GM23338 (cell line): ENCODE measurements around the gene STAP2. TPM values are rescaled to one million over a fixed set of nuclear protein-coding genes. Genes with fewer than 3 reads are reported as not detected.

ENCODE experiments used
- ATAC-seq: fragments of 200-7000 bp; cut with Tn5 transposase; 3 replicates; pipeline ENCODE4 v1.9.1; 2020
- DNase-seq: peaks from one replicate; pipeline ENCODE4 v3.0.0-alpha.2; 2015; ENCODE audit warnings: low spot score
- H2AFZ ChIP-seq: fragments of 200-600 bp; sonication (generic); 2 replicates; pipeline ENCODE4 v1.8.0; 2016; ENCODE audit warnings: antibody characterized with exemption, mild to moderate bottlenecking, moderate library complexity
- H3F3A ChIP-seq: fragments of 200-600 bp; sonication (generic); replicated peaks from 2 replicates; pipeline ENCODE4 v1.8.0; 2017; ENCODE audit warnings: antibody characterized with exemption, mixed run types, low read depth
- H3K27ac ChIP-seq: fragments of 200-600 bp; sonication (generic); 2 replicates; pipeline ENCODE4 v1.6.1; 2016; ENCODE audit warnings: low read depth
- H3K27me3 ChIP-seq: fragments of 200-600 bp; sonication (generic); 2 replicates; pipeline ENCODE4 v1.8.0; 2016; ENCODE audit warnings: mild to moderate bottlenecking, mixed run types, moderate library complexity; ENCODE audit not compliant: insufficient read depth
- H3K36me3 ChIP-seq: fragments of 200-600 bp; sonication (generic); 2 replicates; pipeline ENCODE4 v1.8.0; 2016; ENCODE audit warnings: mild to moderate bottlenecking; ENCODE audit not compliant: insufficient read depth
- H3K4me1 ChIP-seq: fragments of 200-600 bp; sonication (generic); 2 replicates; pipeline ENCODE4 v1.8.0; 2016; ENCODE audit warnings: mild to moderate bottlenecking, moderate library complexity; ENCODE audit not compliant: insufficient read depth
- H3K4me2 ChIP-seq: fragments of 200-600 bp; sonication (generic); 2 replicates; pipeline ENCODE4 v1.7.1; 2017; ENCODE audit warnings: mixed run types
- H3K4me3 ChIP-seq: fragments of 200-600 bp; sonication (generic); 2 replicates; pipeline ENCODE4 v1.6.1; 2016; ENCODE audit warnings: mixed run types
- H3K79me2 ChIP-seq: fragments of 200-600 bp; sonication (generic); replicated peaks from 2 replicates; pipeline ENCODE4 v1.8.0; 2017; ENCODE audit warnings: mild to moderate bottlenecking; ENCODE audit not compliant: insufficient read depth
- H3K9me2 ChIP-seq: fragments of 200-600 bp; sonication (generic); 2 replicates; pipeline ENCODE4 v1.8.0; 2017; ENCODE audit not compliant: insufficient read depth
- H4K20me1 ChIP-seq: fragments of 200-600 bp; sonication (generic); replicated peaks from 2 replicates; pipeline ENCODE4 v1.8.0; 2017; ENCODE audit warnings: mild to moderate bottlenecking; ENCODE audit not compliant: insufficient read depth
- H3K27ac Mint-ChIP-seq: 2 replicates; pipeline ENCODE4 v1.8.0; 2020; ENCODE audit warnings: inconsistent platforms, mild to moderate bottlenecking, moderate library complexity, mixed read lengths
- H3K27me3 Mint-ChIP-seq: 3 replicates; pipeline ENCODE4 v1.8.0; 2022; ENCODE audit warnings: low read depth, mild to moderate bottlenecking, moderate library complexity, mixed read lengths, inconsistent platforms; ENCODE audit not compliant: insufficient read depth, poor library complexity
- H3K36me3 Mint-ChIP-seq: 3 replicates; pipeline ENCODE4 v1.8.0; 2021; ENCODE audit warnings: low read depth, mild to moderate bottlenecking, inconsistent platforms, moderate library complexity, mixed read lengths
- H3K4me1 Mint-ChIP-seq: 3 replicates; pipeline ENCODE4 v1.8.0; 2020; ENCODE audit warnings: mild to moderate bottlenecking, inconsistent platforms, mixed read lengths
- H3K4me3 Mint-ChIP-seq: 3 replicates; pipeline ENCODE4 v1.8.0; 2021; ENCODE audit warnings: moderate library complexity, mild to moderate bottlenecking, inconsistent platforms, mixed read lengths
- H3K9me3 Mint-ChIP-seq: 3 replicates; pipeline ENCODE4 v1.8.0; 2020; ENCODE audit warnings: moderate library complexity, mild to moderate bottlenecking, inconsistent platforms, mixed read lengths
- CREB1 ChIP-seq: fragments of 250-450 bp; sonication (Bioruptor Pico); IDR thresholded peaks from 2 replicates; pipeline ENCODE4 v1.5.0; 2020; ENCODE audit warnings: low read depth, mild to moderate bottlenecking, moderate library complexity
- ETS1 ChIP-seq: IDR thresholded peaks from 2 replicates; pipeline ENCODE4 v1.6.1; 2016; ENCODE audit warnings: antibody characterized with exemption
- EZH2 ChIP-seq: fragments of 200-600 bp; sonication (generic); IDR thresholded peaks from one replicate; pipeline ENCODE4 v1.8.0; 2017; ENCODE audit warnings: antibody characterized with exemption, mild to moderate bottlenecking, low read depth; ENCODE audit not compliant: unreplicated experiment
- EZH2phosphoT487 ChIP-seq: fragments of 200-600 bp; sonication (generic); IDR thresholded peaks from one replicate; pipeline ENCODE4 v1.8.1; 2018; ENCODE audit warnings: antibody characterized with exemption; ENCODE audit not compliant: unreplicated experiment
- NANOG ChIP-seq: IDR thresholded peaks from 2 replicates; pipeline ENCODE4 v1.6.1; 2016; ENCODE audit warnings: antibody characterized with exemption, borderline replicate concordance
- POLR2AphosphoS5 ChIP-seq: IDR thresholded peaks from 2 replicates; pipeline ENCODE4 v1.6.1; 2016; ENCODE audit warnings: antibody characterized with exemption, low read depth
- REST ChIP-seq: IDR thresholded peaks from one replicate; pipeline ENCODE4 v1.6.1; 2018; ENCODE audit warnings: antibody characterized with exemption; ENCODE audit not compliant: unreplicated experiment
- STAT1 ChIP-seq: IDR thresholded peaks from one replicate; pipeline ENCODE4 v1.6.1; 2016; ENCODE audit warnings: antibody characterized with exemption; ENCODE audit not compliant: unreplicated experiment
- ZNF114 ChIP-seq: fragments of 250-450 bp; sonication (Bioruptor Pico); IDR thresholded peaks from 2 replicates; pipeline ENCODE4 v1.5.0; 2020; ENCODE audit warnings: mild to moderate bottlenecking, moderate library complexity
- ZNF331 ChIP-seq: fragments of 250-450 bp; sonication (Bioruptor Pico); IDR thresholded peaks from 2 replicates; pipeline ENCODE4 v1.5.0; 2020; ENCODE audit warnings: low read depth, mild to moderate bottlenecking, moderate library complexity
- polyA plus RNA-seq: library from polyadenylated mRNA; unstranded; fragments of >200 nt; fragmentation: Nextera tagmentation; extraction: Ambion mirVana; gene quantifications from 2 replicates; pipeline ENCODE4 v1.2.1, GENCODE V29; 2016
- total RNA-seq: library from RNA; depleted of rRNA; stranded (reverse); fragments of >200 nt; shearing (Covaris generic); gene quantifications from 2 replicates; pipeline ENCODE4 v1.2.3, GENCODE V29; 2014
- TF ChIP-seq, protein P1 (sequence below): fragments of 250-450 bp; sonication (Bioruptor Pico); IDR thresholded peaks from 2 replicates; pipeline ENCODE4 v1.5.0; 2020; ENCODE audit warnings: mild to moderate bottlenecking, moderate library complexity

STAP2 gene
- total and polyA plus RNA-seq, 2 experiments from 2014 or later, result 15.1 to 20.7 TPM

DNA sequence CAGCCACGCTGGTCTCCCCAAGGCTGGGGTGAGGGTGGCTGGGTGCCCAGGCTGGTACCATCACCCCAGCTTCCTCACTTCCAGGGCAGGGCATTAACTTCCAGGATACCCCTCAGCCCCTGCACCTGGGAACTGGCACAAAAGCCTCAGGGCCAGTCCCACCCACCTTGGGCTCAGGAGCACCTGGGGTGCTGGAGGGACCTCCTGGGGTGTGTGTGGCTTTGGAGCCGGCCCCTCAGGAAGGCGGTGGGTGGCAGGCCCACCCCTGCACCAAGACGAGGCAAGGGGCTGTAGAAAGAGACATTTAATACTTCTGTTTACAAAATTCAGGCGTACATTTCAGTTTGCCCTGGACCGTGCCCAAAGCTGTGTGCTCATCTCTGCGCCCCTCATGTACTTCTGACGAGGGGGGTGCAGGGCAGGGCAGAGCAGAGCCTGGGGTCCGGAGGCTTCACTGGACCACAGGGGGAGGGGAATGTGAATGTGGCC, 21.5 kb upstream of the STAP2 start:
- Mint-ChIP-seq H3K27ac (no peak overlapping the region), H3K36me3 (peaks cover 20% of the 10 kb centered on the region), H3K4me1 (peaks cover 7% of the 10 kb centered on the region; the same call in 1 of the 3 replicates), H3K4me3 (peak overlapping the region; percentile 16; the same call in 1 of the 3 replicates), H3K9me3 (no peaks in the 10 kb centered on the region), H3K27me3 (peaks cover 20% of the 10 kb centered on the region)
- no peak for TF ChIP-seq ZNF114 (CRISPR knock-in tag)
- TF ChIP-seq ETS1, result no peak
- no peak for TF ChIP-seq REST
- TF ChIP-seq POLR2AphosphoS5, result no peak
- TF ChIP-seq NANOG, result no peak
- TF ChIP-seq CREB1 (CRISPR knock-in tag), result no peak
- no peak for TF ChIP-seq STAT1
- no peaks in the 10 kb centered on the region for H3K27me3 ChIP-seq
- no peaks in the 10 kb centered on the region; the same call in 1 of the 2 replicates for H3K4me1 ChIP-seq
- H3K9me2 ChIP-seq, result no peaks in the 10 kb centered on the region
- peak overlapping the region; percentile 50; the same call in 1 of the 2 replicates for H3K27ac ChIP-seq
- H3K36me3 ChIP-seq, result no peaks in the 10 kb centered on the region
- no peak for DNase-seq
- no peaks in the 10 kb centered on the region; the same call in 1 of the 2 replicates for H4K20me1 ChIP-seq
- H3K4me3 ChIP-seq, result no peak overlapping the region
- no peak for ATAC-seq
- no peak overlapping the region for H3K4me2 ChIP-seq
- no peaks in the 10 kb centered on the region for H3K79me2 ChIP-seq
- H2AFZ ChIP-seq, result no peak overlapping the region
- H3F3A ChIP-seq, result peaks cover 26% of the 10 kb centered on the region

- no peaks in the 10 kb centered on the region for H3K36me3 ChIP-seq
- H3K9me2 ChIP-seq, result no peaks in the 10 kb centered on the region
- H3F3A ChIP-seq, result peaks cover 26% of the 10 kb centered on the region
- no peak overlapping the region for H3K27ac ChIP-seq
- DNase-seq (no peak), ATAC-seq (no peak)
- no peaks in the 10 kb centered on the region for H3K9me3 Mint-ChIP-seq
- H3K27ac Mint-ChIP-seq, result no peak overlapping the region
- no peak overlapping the region for H3K4me3 ChIP-seq
- no peaks in the 10 kb centered on the region; the same call in 1 of the 2 replicates for H3K4me1 ChIP-seq
- no peaks in the 10 kb centered on the region for H3K79me2 ChIP-seq
- H3K36me3 Mint-ChIP-seq, result peaks cover 20% of the 10 kb centered on the region
- no peaks in the 10 kb centered on the region; the same call in 1 of the 2 replicates for H4K20me1 ChIP-seq
- H3K27me3 Mint-ChIP-seq, result peaks cover 20% of the 10 kb centered on the region
- H3K27me3 ChIP-seq, result no peaks in the 10 kb centered on the region
- no peak overlapping the region for H3K4me3 Mint-ChIP-seq
- H3K4me1 Mint-ChIP-seq, result peaks cover 7% of the 10 kb centered on the region; the same call in 1 of the 3 replicates
- no peak overlapping the region for H2AFZ ChIP-seq
- no peak overlapping the region for H3K4me2 ChIP-seq
- no peak for TF ChIP-seq EZH2phosphoT487
- TF ChIP-seq EZH2, result no peak
- no peak for TF ChIP-seq CREB1 (CRISPR knock-in tag)
- TF ChIP-seq, protein P1, sequence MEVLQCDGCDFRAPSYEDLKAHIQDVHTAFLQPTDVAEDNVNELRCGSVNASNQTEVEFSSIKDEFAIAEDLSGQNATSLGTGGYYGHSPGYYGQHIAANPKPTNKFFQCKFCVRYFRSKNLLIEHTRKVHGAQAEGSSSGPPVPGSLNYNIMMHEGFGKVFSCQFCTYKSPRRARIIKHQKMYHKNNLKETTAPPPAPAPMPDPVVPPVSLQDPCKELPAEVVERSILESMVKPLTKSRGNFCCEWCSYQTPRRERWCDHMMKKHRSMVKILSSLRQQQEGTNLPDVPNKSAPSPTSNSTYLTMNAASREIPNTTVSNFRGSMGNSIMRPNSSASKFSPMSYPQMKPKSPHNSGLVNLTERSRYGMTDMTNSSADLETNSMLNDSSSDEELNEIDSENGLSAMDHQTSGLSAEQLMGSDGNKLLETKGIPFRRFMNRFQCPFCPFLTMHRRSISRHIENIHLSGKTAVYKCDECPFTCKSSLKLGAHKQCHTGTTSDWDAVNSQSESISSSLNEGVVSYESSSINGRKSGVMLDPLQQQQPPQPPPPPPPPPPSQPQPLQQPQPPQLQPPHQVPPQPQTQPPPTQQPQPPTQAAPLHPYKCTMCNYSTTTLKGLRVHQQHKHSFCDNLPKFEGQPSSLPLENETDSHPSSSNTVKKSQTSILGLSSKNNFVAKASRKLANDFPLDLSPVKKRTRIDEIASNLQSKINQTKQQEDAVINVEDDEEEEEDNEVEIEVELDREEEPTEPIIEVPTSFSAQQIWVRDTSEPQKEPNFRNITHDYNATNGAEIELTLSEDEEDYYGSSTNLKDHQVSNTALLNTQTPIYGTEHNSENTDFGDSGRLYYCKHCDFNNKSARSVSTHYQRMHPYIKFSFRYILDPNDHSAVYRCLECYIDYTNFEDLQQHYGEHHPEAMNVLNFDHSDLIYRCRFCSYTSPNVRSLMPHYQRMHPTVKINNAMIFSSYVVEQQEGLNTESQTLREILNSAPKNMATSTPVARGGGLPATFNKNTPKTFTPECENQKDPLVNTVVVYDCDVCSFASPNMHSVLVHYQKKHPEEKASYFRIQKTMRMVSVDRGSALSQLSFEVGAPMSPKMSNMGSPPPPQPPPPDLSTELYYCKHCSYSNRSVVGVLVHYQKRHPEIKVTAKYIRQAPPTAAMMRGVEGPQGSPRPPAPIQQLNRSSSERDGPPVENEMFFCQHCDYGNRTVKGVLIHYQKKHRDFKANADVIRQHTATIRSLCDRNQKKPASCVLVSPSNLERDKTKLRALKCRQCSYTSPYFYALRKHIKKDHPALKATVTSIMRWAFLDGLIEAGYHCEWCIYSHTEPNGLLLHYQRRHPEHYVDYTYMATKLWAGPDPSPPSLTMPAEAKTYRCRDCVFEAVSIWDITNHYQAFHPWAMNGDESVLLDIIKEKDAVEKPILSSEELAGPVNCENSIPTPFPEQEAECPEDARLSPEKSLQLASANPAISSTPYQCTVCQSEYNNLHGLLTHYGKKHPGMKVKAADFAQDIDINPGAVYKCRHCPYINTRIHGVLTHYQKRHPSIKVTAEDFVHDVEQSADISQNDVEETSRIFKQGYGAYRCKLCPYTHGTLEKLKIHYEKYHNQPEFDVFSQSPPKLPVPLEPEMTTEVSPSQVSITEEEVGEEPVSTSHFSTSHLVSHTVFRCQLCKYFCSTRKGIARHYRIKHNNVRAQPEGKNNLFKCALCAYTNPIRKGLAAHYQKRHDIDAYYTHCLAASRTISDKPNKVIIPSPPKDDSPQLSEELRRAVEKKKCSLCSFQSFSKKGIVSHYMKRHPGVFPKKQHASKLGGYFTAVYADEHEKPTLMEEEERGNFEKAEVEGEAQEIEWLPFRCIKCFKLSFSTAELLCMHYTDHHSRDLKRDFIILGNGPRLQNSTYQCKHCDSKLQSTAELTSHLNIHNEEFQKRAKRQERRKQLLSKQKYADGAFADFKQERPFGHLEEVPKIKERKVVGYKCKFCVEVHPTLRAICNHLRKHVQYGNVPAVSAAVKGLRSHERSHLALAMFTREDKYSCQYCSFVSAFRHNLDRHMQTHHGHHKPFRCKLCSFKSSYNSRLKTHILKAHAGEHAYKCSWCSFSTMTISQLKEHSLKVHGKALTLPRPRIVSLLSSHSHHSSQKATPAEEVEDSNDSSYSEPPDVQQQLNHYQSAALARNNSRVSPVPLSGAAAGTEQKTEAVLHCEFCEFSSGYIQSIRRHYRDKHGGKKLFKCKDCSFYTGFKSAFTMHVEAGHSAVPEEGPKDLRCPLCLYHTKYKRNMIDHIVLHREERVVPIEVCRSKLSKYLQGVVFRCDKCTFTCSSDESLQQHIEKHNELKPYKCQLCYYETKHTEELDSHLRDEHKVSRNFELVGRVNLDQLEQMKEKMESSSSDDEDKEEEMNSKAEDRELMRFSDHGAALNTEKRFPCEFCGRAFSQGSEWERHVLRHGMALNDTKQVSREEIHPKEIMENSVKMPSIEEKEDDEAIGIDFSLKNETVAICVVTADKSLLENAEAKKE (CRISPR knock-in tag), result no peak
- TF ChIP-seq ZNF331 (CRISPR knock-in tag), result no peak
Measured at GRCh38 chr19:4359627-4360000, 21.0 kb upstream of the STAP2 start.
